GM23338 (cell line): ENCODE data around the gene NKD1.

Experiments
- EZH2 ChIP-seq: fragments of 200-600 bp; sonication (generic); IDR thresholded peaks from one replicate; pipeline ENCODE4 v1.8.0; 2017; ENCODE audit warnings: antibody characterized with exemption, mild to moderate bottlenecking, low read depth; ENCODE audit not compliant: unreplicated experiment
- EZH2phosphoT487 ChIP-seq: fragments of 200-600 bp; sonication (generic); IDR thresholded peaks from one replicate; pipeline ENCODE4 v1.8.1; 2018; ENCODE audit warnings: antibody characterized with exemption; ENCODE audit not compliant: unreplicated experiment
- TF ChIP-seq, protein P1 (sequence below), 2 experiments: fragments of 200-600 bp in 1 of 2; sonication (generic) in 1 of 2; conservative IDR thresholded peaks; 2 replicates each; pipeline versions ENCODE4 v1.5.1 to v1.6.1; 2016 to 2017; ENCODE audit warnings: antibody characterized with exemption in 2 of 2, low read depth in 2 of 2, mild to moderate bottlenecking in 2 of 2, moderate library complexity in 1 of 2

DNA sequence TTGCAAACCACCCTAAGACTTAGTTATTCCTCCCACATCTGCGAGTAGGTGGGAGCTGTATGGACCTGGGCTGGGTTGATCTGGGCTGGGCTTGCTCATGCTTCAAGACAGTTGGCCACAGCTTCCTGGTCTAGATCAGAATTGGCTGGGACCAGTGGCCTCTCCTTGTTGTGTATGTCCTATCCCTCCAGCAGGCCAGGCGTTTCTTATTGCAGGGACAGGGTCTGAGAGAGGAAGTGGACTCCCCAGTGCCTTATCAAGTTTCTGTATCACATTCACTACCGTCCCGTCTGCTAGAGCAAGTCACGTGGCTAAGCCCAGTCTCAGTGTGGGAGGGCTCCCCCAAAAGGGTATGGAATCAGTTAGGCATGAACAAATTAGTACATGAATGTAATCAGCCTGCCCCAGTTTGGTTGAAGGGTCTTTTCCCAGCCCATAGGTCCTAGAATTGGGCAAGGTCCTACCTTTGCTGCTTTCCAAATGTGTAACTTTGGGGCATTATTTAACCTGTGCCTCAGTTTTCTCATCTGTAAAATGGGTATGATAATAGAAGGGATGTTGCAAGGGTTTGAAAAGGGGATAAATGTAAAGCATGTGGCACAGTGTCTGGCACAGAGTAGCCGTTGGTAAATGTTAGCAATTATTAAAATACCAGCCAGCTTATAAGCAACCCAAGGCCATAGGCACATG, 36.0 kb downstream of the NKD1 start:
- no peak for TF ChIP-seq EZH2
- TF ChIP-seq, protein P1, sequence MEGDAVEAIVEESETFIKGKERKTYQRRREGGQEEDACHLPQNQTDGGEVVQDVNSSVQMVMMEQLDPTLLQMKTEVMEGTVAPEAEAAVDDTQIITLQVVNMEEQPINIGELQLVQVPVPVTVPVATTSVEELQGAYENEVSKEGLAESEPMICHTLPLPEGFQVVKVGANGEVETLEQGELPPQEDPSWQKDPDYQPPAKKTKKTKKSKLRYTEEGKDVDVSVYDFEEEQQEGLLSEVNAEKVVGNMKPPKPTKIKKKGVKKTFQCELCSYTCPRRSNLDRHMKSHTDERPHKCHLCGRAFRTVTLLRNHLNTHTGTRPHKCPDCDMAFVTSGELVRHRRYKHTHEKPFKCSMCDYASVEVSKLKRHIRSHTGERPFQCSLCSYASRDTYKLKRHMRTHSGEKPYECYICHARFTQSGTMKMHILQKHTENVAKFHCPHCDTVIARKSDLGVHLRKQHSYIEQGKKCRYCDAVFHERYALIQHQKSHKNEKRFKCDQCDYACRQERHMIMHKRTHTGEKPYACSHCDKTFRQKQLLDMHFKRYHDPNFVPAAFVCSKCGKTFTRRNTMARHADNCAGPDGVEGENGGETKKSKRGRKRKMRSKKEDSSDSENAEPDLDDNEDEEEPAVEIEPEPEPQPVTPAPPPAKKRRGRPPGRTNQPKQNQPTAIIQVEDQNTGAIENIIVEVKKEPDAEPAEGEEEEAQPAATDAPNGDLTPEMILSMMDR (conservative IDR thresholded peaks at IDR 0.05; ENCODE audit: low read depth in 2 of 2) = no peak
- no peak for TF ChIP-seq EZH2phosphoT487
